ENCODE measurements around the gene KRT86.

GRCh38 chr12:52260361-52261207, 13.9 kb upstream of the KRT86 start:
- TF ChIP-seq CTCF (IDR thresholded peaks at IDR 0.05; ENCODE audit: low read depth, low read length, poor library complexity, severe bottlenecking) (no peak), EZH2phosphoT487 (IDR thresholded peaks at IDR 0.05; ENCODE audit: borderline replicate concordance, low read length) (no peak)
